Measurements from ENCODE around the gene CFAP300. TPM values are rescaled to one million over a fixed set of nuclear protein-coding genes. Genes with fewer than 3 reads are reported as not detected.

Gene CFAP300
- polyA plus RNA-seq, 1 experiment: 4.5 TPM

DNA sequence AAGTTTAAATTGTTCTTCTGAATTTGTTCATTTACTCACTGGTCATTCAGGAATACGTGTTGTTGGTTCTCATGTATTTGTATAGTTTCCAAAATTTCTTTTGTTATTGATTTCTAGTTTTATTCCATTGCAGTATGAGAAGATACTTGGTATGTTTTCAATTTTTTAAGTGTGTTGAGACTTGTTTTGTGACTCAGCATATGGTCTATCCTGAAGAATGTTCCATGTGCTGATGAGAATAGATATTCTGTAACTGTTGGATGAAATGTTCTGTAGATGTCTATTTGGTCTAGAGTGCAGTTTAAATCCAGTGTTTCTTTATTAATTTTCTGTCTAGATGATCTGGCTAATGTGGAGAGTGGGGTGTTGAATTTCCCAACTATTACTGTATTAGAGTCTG, 23.5 kb downstream of the CFAP300 start:
- TF ChIP-seq, protein P1, sequence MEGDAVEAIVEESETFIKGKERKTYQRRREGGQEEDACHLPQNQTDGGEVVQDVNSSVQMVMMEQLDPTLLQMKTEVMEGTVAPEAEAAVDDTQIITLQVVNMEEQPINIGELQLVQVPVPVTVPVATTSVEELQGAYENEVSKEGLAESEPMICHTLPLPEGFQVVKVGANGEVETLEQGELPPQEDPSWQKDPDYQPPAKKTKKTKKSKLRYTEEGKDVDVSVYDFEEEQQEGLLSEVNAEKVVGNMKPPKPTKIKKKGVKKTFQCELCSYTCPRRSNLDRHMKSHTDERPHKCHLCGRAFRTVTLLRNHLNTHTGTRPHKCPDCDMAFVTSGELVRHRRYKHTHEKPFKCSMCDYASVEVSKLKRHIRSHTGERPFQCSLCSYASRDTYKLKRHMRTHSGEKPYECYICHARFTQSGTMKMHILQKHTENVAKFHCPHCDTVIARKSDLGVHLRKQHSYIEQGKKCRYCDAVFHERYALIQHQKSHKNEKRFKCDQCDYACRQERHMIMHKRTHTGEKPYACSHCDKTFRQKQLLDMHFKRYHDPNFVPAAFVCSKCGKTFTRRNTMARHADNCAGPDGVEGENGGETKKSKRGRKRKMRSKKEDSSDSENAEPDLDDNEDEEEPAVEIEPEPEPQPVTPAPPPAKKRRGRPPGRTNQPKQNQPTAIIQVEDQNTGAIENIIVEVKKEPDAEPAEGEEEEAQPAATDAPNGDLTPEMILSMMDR (IDR thresholded peaks at IDR 0.05; ENCODE audit: insufficient read depth, low read depth, low read length): no peak
- ChIA-PET POLR2A (no interaction called here), CTCF (no interaction called here)
- no peaks in the 10 kb centered on the region for H3K27me3 ChIP-seq (ENCODE audit: control insufficient read depth, insufficient read depth, low read length)
- no peak for DNase-seq (ENCODE audit: low read depth)
- peaks cover 1% of the 10 kb centered on the region; the same call in 1 of the 2 replicates for H3K36me3 ChIP-seq (ENCODE audit: control insufficient read depth, insufficient read depth, low read length)
- H3K4me3 ChIP-seq (ENCODE audit: low read depth, low read length): no peak overlapping the region

DNA sequence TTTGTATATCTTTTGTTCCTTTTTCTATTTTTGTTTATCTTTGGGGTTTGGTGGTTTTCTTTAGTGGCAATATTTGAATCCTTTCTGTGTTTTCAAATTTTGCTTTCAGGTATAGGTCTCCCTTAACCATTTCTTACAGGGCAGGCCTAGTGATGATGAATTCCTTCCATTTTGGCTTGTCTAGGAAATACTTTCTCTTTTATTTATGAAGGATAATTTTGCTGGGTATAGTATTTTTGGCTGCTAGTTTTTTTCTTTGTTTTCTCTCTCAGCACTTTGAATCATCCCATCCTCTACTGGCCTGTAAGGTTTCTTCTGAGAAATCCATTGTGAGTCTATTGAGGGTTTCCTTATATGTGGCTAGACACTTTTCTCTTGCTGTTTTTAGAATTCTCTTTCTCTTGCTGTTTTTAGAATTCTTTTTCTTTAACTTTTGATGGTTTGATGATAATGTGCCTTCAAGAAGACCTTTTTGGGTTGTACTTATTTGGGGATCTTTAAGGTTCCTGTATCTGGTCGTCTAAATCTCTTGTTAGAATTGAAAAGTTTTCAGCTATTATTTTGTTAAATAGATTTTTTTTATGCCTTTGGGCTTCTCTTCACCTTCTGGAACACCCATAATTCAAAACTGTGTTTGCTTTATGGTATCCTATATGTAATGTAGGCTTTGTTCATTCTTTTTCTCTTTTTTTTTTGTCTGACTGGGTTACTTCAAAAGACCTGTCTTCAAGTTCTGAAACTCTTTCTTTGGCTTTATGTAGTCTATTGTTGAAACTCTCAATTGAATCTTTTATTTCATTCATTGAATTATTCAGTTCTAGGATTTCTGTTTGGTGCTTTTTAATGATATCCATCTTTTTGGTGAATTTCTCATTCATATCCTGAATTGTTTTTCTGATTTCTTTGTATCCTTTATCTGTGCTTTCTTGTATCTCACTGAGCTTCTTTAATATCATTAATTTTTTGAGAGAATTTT, 24.5 kb downstream of the CFAP300 start:
- Histone ChIP-seq H3K36me3 (ENCODE audit: control insufficient read depth, insufficient read depth, low read length) (peaks cover 1% of the 10 kb centered on the region; the same call in 1 of the 2 replicates), H3K27me3 (ENCODE audit: control insufficient read depth, insufficient read depth, low read length) (no peaks in the 10 kb centered on the region), H3K4me3 (ENCODE audit: low read depth, low read length) (no peak overlapping the region)
- ChIA-PET CTCF (no interaction called here), POLR2A (no interaction called here)
- no peak for DNase-seq (ENCODE audit: low read depth)
- TF ChIP-seq, protein P1 (IDR thresholded peaks at IDR 0.05; ENCODE audit: insufficient read depth, low read depth, low read length): no peak

GRCh38 chr11:102073253-102073652, 26.0 kb downstream of the CFAP300 start:
- TF ChIP-seq, protein P1 (IDR thresholded peaks at IDR 0.05; ENCODE audit: insufficient read depth, low read depth, low read length): no peak
- ChIA-PET POLR2A (no interaction called here), CTCF (no interaction called here)
- Histone ChIP-seq H3K4me3 (ENCODE audit: low read depth, low read length) (no peak overlapping the region), H3K27me3 (ENCODE audit: control insufficient read depth, insufficient read depth, low read length) (no peaks in the 10 kb centered on the region), H3K36me3 (ENCODE audit: control insufficient read depth, insufficient read depth, low read length) (peaks cover 1% of the 10 kb centered on the region; the same call in 1 of the 2 replicates)
- DNase-seq (ENCODE audit: low read depth): no peak

DNA sequence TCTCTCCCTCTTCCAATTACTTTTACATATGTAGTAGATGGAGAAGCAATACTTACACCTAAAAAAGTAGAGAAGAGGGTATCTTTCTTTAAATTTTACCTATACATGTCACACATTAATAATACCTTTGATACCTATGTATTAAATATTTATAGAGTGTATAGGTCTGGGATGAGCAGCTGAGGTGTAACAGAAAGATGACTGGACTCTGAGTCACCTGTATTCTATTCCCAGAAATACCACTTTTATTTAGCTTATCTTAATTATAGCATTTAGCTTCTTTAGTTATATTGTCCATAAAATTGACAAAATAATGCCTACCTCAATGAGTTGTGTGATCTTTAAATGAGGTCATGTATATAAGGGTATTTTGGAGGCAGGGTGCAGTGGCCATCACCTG, 32.4 kb downstream of the CFAP300 start:
- Histone ChIP-seq H3K27me3 (ENCODE audit: control insufficient read depth, insufficient read depth, low read length) (no peaks in the 10 kb centered on the region), H3K36me3 (ENCODE audit: control insufficient read depth, insufficient read depth, low read length) (no peaks in the 10 kb centered on the region), H3K4me3 (ENCODE audit: low read depth, low read length) (no peak overlapping the region)
- POLR2A ChIA-PET: no interaction called here
- DNase-seq (ENCODE audit: low read depth): no peak
- TF ChIP-seq, protein P1 (IDR thresholded peaks at IDR 0.05; ENCODE audit: insufficient read depth, low read depth, low read length): no peak
- CTCF ChIA-PET: no interaction called here

DNA sequence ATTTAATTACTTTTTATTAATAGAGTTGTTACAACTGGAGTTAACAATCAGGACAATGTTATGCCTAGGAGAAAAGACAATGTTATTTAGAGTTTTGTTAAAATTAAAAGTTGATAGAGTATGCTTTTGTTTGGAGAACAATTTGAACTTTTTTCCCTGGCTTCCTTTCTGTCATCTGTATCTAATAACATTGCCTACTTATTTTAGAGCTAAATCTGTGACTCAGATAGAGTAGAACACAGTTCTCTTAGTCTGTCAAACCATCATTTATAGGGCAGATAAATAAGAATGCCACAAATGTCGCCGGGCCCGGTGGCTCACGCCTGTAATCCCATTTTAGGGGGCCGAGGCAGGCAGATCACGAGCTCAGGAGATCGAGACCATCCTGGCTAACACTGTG, 34.1 kb downstream of the CFAP300 start:
- CTCF ChIA-PET: interaction anchor here (0.6 kb wide), 1 partner anchor 1120 kb away, joined by 3 read pairs; no protein-coding TSS in a partner anchor
- POLR2A ChIA-PET: no interaction called here
- no peak for DNase-seq (ENCODE audit: low read depth)

More for the DNA sequence above, 34.1 kb downstream of the CFAP300 start:
- TF ChIP-seq, protein P1 (IDR thresholded peaks at IDR 0.05; ENCODE audit: insufficient read depth, low read depth, low read length): no peak
- no peak overlapping the region for H3K4me3 ChIP-seq (ENCODE audit: low read depth, low read length)
- H3K27me3 ChIP-seq (ENCODE audit: control insufficient read depth, insufficient read depth, low read length): no peaks in the 10 kb centered on the region
- no peaks in the 10 kb centered on the region for H3K36me3 ChIP-seq (ENCODE audit: control insufficient read depth, insufficient read depth, low read length)
